HepG2 (cell line): ENCODE measurements around the gene DCTN1. TPM values are rescaled to one million over a fixed set of nuclear protein-coding genes. Genes with fewer than 3 reads are reported as not detected.
A peak's percentile ranks its signal among the peaks of the same experiment; 100 is the strongest.

Experiments used
- ATRX ChIP-seq: sonication (generic); formaldehyde crosslinking; IDR thresholded peaks from 2 replicates; pipeline ENCODE4 v1.4.0; 2020; ENCODE audit warnings: missing genetic modification reagents, borderline replicate concordance
- DMTF1 ChIP-seq: sonication (generic); formaldehyde crosslinking; IDR thresholded peaks from 2 replicates; pipeline ENCODE4 v1.4.0; 2020; ENCODE audit warnings: mild to moderate bottlenecking, missing genetic modification reagents
- GRHL1 ChIP-seq: sonication (generic); formaldehyde crosslinking; conservative IDR thresholded peaks from 2 replicates; pipeline ENCODE4 v1.8.0; 2022; ENCODE audit warnings: missing genetic modification reagents
- KLF6 ChIP-seq: IDR thresholded peaks from 2 replicates; pipeline ENCODE4 v1.8.0; 2016; ENCODE audit warnings: missing biosample characterization, missing genetic modification reagents
- MEIS2 ChIP-seq: sonication (generic); formaldehyde crosslinking; IDR thresholded peaks from 2 replicates; pipeline ENCODE4 v1.9.0; 2021; ENCODE audit warnings: mild to moderate bottlenecking, missing genetic modification reagents
- NR2F6 ChIP-seq, 2 experiments: IDR thresholded peaks; 2 replicates each; pipeline ENCODE4 v1.6.1; 2016; ENCODE audit warnings: antibody characterized with exemption in 1 of 2, mild to moderate bottlenecking in 1 of 2
- PREB ChIP-seq: sonication (generic); formaldehyde crosslinking; IDR thresholded peaks from 2 replicates; pipeline ENCODE4 v1.4.0; 2020; ENCODE audit warnings: missing genetic modification reagents
- ZFP90 ChIP-seq: sonication (generic); formaldehyde crosslinking; IDR thresholded peaks from 2 replicates; pipeline ENCODE4 v1.8.0; 2022; ENCODE audit warnings: missing genetic modification reagents, mild to moderate bottlenecking, inconsistent platforms, borderline replicate concordance
- ZIK1 ChIP-seq: sonication (generic); formaldehyde crosslinking; IDR thresholded peaks from 2 replicates; pipeline ENCODE4 v1.5.0; 2020; ENCODE audit warnings: mild to moderate bottlenecking, low read depth, missing genetic modification reagents, borderline replicate concordance
- ZNF142 ChIP-seq: sonication (generic); formaldehyde crosslinking; IDR thresholded peaks from 2 replicates; pipeline ENCODE4 v1.4.0; 2020; ENCODE audit warnings: missing genetic modification reagents
- ZNF530 ChIP-seq: sonication (generic); formaldehyde crosslinking; IDR thresholded peaks from 2 replicates; pipeline ENCODE4 v1.5.0; 2020; ENCODE audit warnings: low read depth, mild to moderate bottlenecking, missing genetic modification reagents
- polyA plus RNA-seq, 8 experiments: library from polyadenylated mRNA; depleted of rRNA in 3 of 8; stranded (reverse) in 7 of 8; unstranded in 1 of 8; fragments of >200 nt; fragmentation: Illumina TruSeq in 4 of 8; extraction: Trizol in 4 of 8; gene quantifications; 2 replicates each; pipeline versions ENCODE4 v1.2.1 to v1.2.3, GENCODE V29; 2011 to 2016; ENCODE audit warnings: low read depth in 4 of 8, missing spikeins in 1 of 8, mixed read lengths in 1 of 8; ENCODE audit not compliant: insufficient read depth in 1 of 8
- total RNA-seq, 5 experiments: library from RNA; depleted of rRNA; stranded (reverse); fragments of >200 nt; fragmentation: Illumina TruSeq; extraction: Trizol; gene quantifications; 2 replicates each; pipeline ENCODE4 v1.2.3, GENCODE V29; 2016; ENCODE audit warnings: low read depth in 1 of 5

DCTN1 gene
- total and polyA plus RNA-seq, 2 of the 13 experiments (the other 11 are each of a cell fraction or from before 2014, with no cell fraction given): 73.2 to 122 TPM

- no peak for TF ChIP-seq ATRX (CRISPR knock-in tag)
- no peak for TF ChIP-seq KLF6 (CRISPR knock-in tag)
- 0 out of 2 replicates have a peak, but pooled peaks have one; percentile 2 for TF ChIP-seq ZFP90 (CRISPR knock-in tag)
- no peak for TF ChIP-seq PREB (CRISPR knock-in tag)
- TF ChIP-seq ZNF142 (CRISPR knock-in tag): no peak; the same call in 1 of the 2 replicates
- TF ChIP-seq DMTF1 (CRISPR knock-in tag): no peak
- no peak for TF ChIP-seq ZNF530 (CRISPR knock-in tag)
- TF ChIP-seq GRHL1: no peak
- no peak for TF ChIP-seq ZIK1 (CRISPR knock-in tag)
- no peak for TF ChIP-seq MEIS2
- no peak for TF ChIP-seq NR2F6 (IDR thresholded peaks at IDR 0.05)
- TF ChIP-seq NR2F6 (CRISPR knock-in tag; IDR thresholded peaks at IDR 0.05): no peak
Observed at GRCh38 chr2:74425523-74425922, 45.4 kb upstream of the DCTN1 start (continued).
